Body of pancreas (tissue), 4 donors: ENCODE measurements around the gene MRPL41. TPM values are rescaled to one million over a fixed set of nuclear protein-coding genes. Genes with fewer than 3 reads are reported as not detected.

Experiments used
- ATAC-seq: fragments of 150-250 bp; one replicate; pipeline ENCODE4 v1.9.1; 2016
- DNase-seq, 4 donors: peaks; one replicate each; pipeline ENCODE4 v3.0.0-alpha.2; 2019
- H3K27ac ChIP-seq, 4 donors: fragments of 200-600 bp; sonication (generic); 1 replicate in 3 of 4; 2 replicates in 1 of 4; pipeline versions ENCODE4 v1.5.1 to v1.6.1; 2016 to 2019; ENCODE audit warnings: mild to moderate bottlenecking in 1 of 4, mixed read lengths in 1 of 4, moderate library complexity in 1 of 4
- H3K27me3 ChIP-seq, 2 donors: fragments of 200-600 bp; sonication (generic); one replicate each; pipeline ENCODE4 v1.6.0; 2016; ENCODE audit warnings: mild to moderate bottlenecking in 1 of 2
- H3K36me3 ChIP-seq, 2 donors: fragments of 200-600 bp; sonication (generic); replicated peaks in 1 of 2; 2 replicates each; pipeline ENCODE4 v1.5.1; 2016; ENCODE audit warnings: low read depth in 2 of 2; ENCODE audit not compliant: insufficient read depth in 1 of 2
- H3K4me1 ChIP-seq: fragments of 200-600 bp; sonication (generic); one replicate; pipeline ENCODE4 v1.6.0; 2016
- H3K4me3 ChIP-seq, 2 donors: fragments of 200-600 bp; sonication (generic); 1 replicate in 1 of 2; 2 replicates in 1 of 2; pipeline ENCODE4 v1.5.1; 2016 to 2019
- H3K9me3 ChIP-seq, 3 donors: fragments of 200-600 bp; sonication (generic); 1 replicate in 2 of 3; 2 replicates in 1 of 3; pipeline ENCODE4 v1.5.1; 2016
- CTCF ChIP-seq, 7 experiments: fragments of 450-650 bp in 4 of 7; fragments of 200-600 bp in 3 of 7; sonication (generic) in 3 of 7; IDR thresholded peaks; one replicate each; pipeline ENCODE4 v1.5.1; 2016 to 2019; ENCODE audit warnings: antibody characterized with exemption in 7 of 7
- POLR2A ChIP-seq, 3 donors: fragments of 450-650 bp; IDR thresholded peaks; one replicate each; pipeline ENCODE4 v1.6.1; 2016; ENCODE audit warnings: antibody characterized with exemption in 3 of 3, mild to moderate bottlenecking in 2 of 3
- WGBS, 2 donors: methylation state at CpG; one replicate each; pipeline ENCODE4 v1.1.5; 2017; 5-methylcytosine and 5-hydroxymethylcytosine counted together
- intact Hi-C: fragments of 100-400 bp; cut with DNase I; formaldehyde crosslinking; loops from one replicate; pipeline ENCODE4 v1.15.1; 2023
- total RNA-seq, 2 donors: library from RNA; depleted of rRNA; stranded (reverse); fragments of >200 nt; gene quantifications; one replicate each; pipeline ENCODE4 v1.1.0, GENCODE V29; 2016

The MRPL41 gene
- total RNA-seq, 2 donors from 2014 or later: 32.9 to 37.2 TPM

GRCh38 chr9:137578518-137579258 is 27.0 kb downstream of the MRPL41 start, which contains the start of gene DPH7:
TSS of gene DPH7 (minus strand) at chr9:137578925. CDS start at chr9:137578777, 148 bp downstream.
- intact Hi-C loops: no loop called here
- Histone ChIP-seq H3K27ac (peak within 1 kb of the TSS; percentile 64 to 93 (median 76)), H3K9me3 (no peaks in the 10 kb centered on the region), H3K4me1 (peaks cover 30% of the 10 kb centered on the region), H3K36me3 (peaks cover 0 to 9% of the 10 kb centered on the region in 2 donors), H3K4me3 (peak within 1 kb of the TSS; percentile 78 to 99), H3K27me3 (no peaks in the 10 kb centered on the region)
- ATAC-seq (peak; percentile 97), DNase-seq (peak; percentile 94 to 97 (median 96))
- peak; percentile 88 to 98 (median 94) for TF ChIP-seq CTCF (IDR thresholded peaks at IDR 0.05)
- peak; percentile 74 to 81 (median 77) for TF ChIP-seq POLR2A (IDR thresholded peaks at IDR 0.05)
- 1 to 12% methylated on average over 18 to 62 of the region's 82 CpGs for WGBS, 2 donors

DNA sequence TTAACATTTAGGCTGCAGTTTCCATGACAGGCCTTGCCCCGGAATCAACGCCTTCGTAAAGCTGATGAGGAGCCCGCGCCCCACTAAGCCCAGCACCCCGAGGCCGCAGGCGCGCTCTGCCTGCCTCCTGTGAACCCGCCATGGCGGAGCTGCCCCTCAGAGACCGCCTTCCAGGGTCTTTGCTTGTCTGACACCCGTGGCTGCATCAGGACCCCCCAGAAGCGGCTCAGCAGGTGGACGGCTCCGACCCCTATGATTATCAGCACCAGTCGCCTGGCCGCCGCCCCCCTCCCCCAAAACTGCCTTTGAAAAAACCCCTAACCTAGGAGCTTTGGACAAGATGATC is 27.6 kb downstream of the MRPL41 start:
- no peak overlapping the region for H3K4me3 ChIP-seq
- H3K36me3 ChIP-seq: peaks cover 0 to 5% of the 10 kb centered on the region in 2 donors
- H3K4me1 ChIP-seq: peaks cover 30% of the 10 kb centered on the region
- no peaks in the 10 kb centered on the region for H3K9me3 ChIP-seq
- ATAC-seq: no peak
- H3K27ac ChIP-seq: peak overlapping the region in 3 of 4 donors; percentile 18 to 93 (median 87)
- TF ChIP-seq CTCF (IDR thresholded peaks at IDR 0.05) (no peak), POLR2A (IDR thresholded peaks at IDR 0.05) (no peak)
- intact Hi-C loops: no loop called here
- WGBS, 2 donors: 43 to 53% methylated on average over 9 to 19 of the region's 19 CpGs
- H3K27me3 ChIP-seq: no peaks in the 10 kb centered on the region
- no peak for DNase-seq

DNA sequence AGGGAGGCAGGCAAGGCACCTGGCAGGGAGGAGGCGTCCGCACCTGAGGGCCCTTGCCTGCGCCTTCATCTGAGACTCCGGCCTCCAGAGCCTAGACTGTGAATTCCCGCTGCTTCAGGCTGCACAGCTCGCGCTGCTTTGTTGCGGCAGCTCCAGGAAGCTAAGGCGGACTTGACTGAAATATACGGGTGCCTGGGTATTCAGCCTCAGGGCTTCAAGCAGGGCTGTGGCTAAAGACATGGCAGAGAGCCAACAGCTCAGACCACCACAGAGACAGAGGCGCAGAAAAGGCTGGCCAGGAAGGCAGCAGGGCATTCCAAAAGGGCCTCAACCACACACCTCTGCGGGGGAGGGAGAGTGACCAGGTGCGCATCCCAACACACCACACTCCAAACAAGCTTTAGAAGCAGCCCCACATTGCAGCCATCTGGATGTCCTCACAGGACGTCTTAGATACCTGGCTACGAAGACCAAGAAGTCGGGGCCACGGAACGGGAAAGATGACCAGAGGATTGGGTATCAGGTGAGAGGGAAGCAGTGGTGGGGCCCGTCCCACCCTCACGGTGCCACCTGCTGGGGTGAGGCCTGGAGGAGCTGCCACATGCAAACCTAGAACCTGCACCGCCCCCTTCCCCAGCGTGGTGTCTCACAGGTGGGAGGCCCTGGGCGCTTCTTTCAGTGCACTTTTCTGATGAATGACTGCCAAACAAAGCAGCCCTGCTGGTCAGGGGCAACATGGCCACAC is 28.7 kb downstream of the MRPL41 start:
- no peak for TF ChIP-seq CTCF (IDR thresholded peaks at IDR 0.05)
- no peak for TF ChIP-seq POLR2A (IDR thresholded peaks at IDR 0.05)
- Histone ChIP-seq H3K27me3 (no peaks in the 10 kb centered on the region), H3K4me1 (peaks cover 30% of the 10 kb centered on the region), H3K9me3 (no peaks in the 10 kb centered on the region), H3K27ac (no peak overlapping the region), H3K36me3 (no peaks in the 10 kb centered on the region), H3K4me3 (no peak overlapping the region)
- DNase-seq (no peak), ATAC-seq (no peak)
- intact Hi-C loops: no loop called here
- WGBS, 2 donors: 84 to 86% methylated on average over 11 to 23 of the region's 23 CpGs

- Histone ChIP-seq H3K9me3 (no peaks in the 10 kb centered on the region), H3K4me1 (peaks cover 29% of the 10 kb centered on the region), H3K27ac (no peak overlapping the region), H3K36me3 (no peaks in the 10 kb centered on the region), H3K27me3 (no peaks in the 10 kb centered on the region), H3K4me3 (no peak overlapping the region)
- ATAC-seq (no peak), DNase-seq (no peak)
- intact Hi-C loops: no loop called here
- TF ChIP-seq POLR2A (IDR thresholded peaks at IDR 0.05): no peak
- no peak for TF ChIP-seq CTCF (IDR thresholded peaks at IDR 0.05)
- WGBS, 2 donors: 81 to 94% methylated on average over 2 to 4 of the region's 4 CpGs
Measured at GRCh38 chr9:137580954-137581322, 29.3 kb downstream of the MRPL41 start.
